GM18870 (cell line): ENCODE measurements around the gene FAM151A.

Experiments used
- ATAC-seq: cut with Tn5 transposase; IDR thresholded peaks from one replicate; pipeline ENCODE4 v1.9.1; 2021; ENCODE audit warnings: moderate library complexity; ENCODE audit not compliant: unreplicated experiment

The FAM151A gene

DNA sequence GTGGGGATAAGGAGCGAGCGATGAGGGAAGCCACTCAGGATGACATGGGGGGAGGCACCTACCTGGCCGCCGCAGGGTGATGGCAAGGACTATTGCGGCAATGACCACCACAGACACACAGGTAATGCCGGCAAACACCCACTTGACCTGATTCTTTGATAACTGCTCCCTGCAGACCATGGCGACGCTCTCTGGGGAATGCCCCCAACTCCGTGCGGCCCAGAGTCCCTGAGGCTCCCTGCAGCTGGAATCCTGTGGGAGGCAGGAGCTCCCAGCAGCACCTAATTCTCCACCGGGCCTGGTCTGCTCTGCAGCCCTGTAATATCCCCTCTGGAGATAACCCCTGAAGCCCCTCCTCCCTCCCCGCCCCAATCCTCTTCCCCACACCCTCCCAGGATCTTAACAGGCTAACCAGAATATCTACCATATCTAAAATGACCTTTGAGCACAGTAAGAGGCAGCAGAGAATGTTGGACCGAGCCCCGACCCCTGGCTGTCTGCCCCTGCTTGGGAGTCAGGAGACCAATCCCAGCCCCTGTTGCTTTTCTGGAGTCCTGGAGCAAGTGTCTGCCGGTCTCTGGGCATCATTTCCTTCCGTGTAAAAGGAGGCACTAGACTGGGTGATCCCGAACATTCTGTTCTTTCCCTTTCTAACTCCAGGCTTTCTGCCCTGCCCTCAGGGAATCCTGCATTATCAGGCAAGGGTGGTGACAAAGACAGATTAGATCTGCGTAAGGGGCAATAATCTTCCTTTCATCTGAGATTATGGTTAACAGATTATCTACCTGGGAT lies at the start of gene FAM151A:
Gene FAM151A, minus strand, starts transcription at position 310 of the 792 bp plus-strand sequence. Its CDS starts 130 bp downstream, at position 180.
- no peak for ATAC-seq

- no peak for ATAC-seq
Observed at GRCh38 chr1:54671985-54672608, 48.8 kb upstream of the FAM151A start.

DNA sequence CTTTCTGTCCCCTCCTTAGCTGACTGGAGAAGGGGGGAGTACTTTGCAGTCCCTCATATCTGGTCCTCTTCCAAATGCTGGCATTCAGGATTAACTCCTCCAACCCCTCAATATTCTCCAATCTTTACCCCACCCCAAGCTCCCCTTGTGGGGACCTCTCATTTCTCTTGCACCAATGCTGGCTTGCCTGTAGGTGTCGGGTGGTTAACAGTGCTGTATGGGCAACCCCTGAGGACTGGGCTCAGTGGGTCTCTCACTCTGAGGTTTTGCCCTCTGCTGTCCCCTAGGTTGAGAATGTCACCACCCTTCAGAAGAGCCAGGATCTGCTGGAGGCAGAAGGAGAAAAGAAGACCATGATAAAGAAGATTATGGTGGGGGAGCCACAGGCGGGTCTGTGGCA lies 45.2 kb upstream of the FAM151A start:
- ATAC-seq: no peak

- ATAC-seq: no peak
Observed at GRCh38 chr1:54667797-54668196, 44.5 kb upstream of the FAM151A start.

DNA sequence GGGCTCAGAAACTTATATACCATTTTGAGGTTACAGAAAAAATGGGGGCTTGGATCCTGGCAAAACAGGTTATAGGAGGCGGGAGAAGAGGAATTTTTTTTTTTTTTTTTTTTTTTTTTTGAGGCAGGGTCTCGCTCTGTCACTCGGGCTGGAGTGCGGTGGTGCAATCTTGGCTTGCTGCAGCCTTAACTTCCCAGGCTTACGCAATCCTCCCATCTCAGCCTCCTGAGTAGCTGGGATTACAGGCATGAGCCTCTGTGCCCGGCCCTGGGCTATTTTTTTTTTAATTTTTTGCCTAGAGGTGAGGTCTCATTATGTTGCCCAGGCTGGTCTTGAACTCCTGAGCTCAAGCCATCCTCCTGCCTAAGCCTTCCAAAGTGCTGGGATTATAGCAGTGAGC lies 43.0 kb upstream of the FAM151A start:
- ATAC-seq: no peak

GRCh38 chr1:54665852-54666251 lies 42.5 kb upstream of the FAM151A start:
- ATAC-seq: no peak

GRCh38 chr1:54664364-54664763 lies 41.0 kb upstream of the FAM151A start:
- ATAC-seq: no peak

GRCh38 chr1:54663725-54664124 lies 40.4 kb upstream of the FAM151A start:
- ATAC-seq: no peak

DNA sequence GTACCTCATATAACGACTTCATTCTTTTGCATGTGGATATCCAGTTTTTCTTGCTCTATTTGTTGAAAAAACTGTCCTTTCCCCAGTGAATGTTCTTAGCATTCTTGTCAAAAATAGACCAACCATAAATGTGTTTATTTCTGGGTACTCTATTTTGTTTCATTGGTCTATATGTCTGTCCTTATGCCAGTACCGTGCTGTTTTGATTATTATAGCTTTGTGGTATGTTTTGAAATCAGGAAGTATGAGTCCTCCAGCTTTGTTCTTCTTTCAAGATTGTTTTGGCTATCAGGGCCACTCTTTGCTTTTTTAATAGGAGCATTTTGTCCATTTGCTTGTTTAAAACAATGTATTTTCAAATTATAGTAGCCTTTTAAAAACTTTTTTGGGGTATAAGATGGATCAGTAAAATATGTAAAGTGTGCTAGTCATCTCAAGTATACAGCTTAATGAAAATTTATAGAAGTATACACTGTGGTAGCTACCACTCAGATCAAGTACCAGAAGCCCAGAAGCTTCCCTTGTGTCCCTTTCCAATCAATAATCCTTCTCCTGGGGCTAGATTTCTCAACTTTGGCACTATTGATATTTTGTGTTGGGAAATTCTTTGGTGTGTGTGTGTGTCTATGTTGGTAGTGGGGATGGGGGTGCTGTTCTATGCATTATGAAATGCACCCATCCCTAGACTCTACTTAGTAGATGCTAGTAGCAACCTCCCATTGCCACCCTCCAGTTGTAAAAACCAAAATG lies 35.0 kb upstream of the FAM151A start:
- no peak for ATAC-seq

DNA sequence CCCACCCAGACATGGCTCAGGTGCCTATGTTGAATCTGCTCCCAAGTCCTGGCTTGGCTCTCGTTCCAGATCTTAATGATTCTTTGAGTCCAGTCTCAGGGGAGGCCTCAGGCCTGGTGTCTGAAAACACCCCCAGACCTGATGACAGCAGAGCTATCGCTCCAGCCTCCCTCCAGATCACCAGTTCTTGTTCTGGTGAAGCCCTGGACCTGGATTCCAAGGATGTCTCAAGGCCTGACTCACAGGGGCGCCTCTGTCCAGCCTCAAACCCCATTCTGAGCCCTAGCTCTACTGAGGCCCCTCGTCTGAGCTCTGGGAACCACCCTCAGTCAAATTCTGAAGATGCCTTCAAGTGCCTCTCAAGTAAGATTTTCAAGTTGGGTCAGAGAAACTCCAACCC lies 29.7 kb upstream of the FAM151A start:
- no peak for ATAC-seq

- ATAC-seq: no peak
Observed at GRCh38 chr1:54652168-54652567, 28.8 kb upstream of the FAM151A start.

DNA sequence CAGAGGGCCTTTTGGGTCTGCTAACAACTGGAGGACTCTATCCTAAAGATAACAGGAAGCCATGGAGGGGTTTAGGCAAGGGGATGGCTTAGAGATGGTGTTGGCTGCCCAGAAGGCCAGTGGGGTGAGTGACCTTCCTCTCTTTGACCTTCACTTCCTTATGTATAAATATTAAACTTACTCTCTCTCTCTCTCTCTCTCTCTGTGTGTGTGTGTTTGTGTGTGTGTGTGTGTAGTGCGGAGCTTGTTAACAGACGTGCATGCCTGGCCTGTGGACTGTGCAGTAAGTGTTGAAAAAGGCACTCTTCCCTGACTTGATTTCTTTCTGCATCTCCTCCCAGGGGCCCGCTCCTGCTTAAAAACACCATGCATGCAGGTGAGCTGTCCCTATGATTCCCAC lies 28.3 kb upstream of the FAM151A start:
- no peak for ATAC-seq

DNA sequence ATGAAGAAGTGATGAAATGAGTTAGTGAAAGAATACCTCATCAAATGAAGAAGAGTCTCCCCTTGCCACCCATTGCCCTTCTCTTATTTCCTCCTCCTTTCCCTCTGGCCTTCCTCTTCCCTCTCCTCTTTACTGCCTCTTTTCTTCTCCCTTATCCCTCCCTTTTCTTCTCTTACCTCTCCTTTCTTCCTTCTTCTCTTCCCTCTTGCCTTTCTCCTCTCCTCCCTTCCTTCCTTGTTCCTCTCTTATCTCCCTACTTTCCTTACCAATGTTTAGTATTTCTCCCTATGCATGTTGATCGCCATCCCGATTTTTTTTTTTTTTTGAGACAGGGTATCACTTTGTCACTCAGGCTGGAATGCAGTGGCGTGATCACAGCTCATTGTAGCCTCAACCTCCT lies 27.1 kb upstream of the FAM151A start:
- no peak for ATAC-seq

DNA sequence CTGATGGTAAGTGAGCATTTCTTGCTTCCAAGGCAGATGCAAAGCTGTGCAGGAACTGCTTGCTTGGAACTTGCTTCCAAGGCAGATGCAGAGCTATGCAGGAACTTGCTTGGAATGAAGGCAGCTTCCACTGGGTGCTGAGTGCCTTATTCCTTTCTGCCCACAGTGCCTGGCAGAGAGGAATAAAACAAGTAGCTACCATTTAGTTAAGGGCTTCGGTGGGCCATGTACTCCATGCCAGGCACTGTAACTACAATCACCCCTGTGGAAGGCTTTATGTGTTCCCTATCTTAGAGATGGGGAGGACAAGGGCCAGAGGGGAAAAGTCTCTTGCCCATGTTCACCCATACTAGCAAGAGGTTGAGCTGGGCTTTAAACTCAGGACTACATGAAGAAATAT lies 26.6 kb upstream of the FAM151A start:
- no peak for ATAC-seq

DNA sequence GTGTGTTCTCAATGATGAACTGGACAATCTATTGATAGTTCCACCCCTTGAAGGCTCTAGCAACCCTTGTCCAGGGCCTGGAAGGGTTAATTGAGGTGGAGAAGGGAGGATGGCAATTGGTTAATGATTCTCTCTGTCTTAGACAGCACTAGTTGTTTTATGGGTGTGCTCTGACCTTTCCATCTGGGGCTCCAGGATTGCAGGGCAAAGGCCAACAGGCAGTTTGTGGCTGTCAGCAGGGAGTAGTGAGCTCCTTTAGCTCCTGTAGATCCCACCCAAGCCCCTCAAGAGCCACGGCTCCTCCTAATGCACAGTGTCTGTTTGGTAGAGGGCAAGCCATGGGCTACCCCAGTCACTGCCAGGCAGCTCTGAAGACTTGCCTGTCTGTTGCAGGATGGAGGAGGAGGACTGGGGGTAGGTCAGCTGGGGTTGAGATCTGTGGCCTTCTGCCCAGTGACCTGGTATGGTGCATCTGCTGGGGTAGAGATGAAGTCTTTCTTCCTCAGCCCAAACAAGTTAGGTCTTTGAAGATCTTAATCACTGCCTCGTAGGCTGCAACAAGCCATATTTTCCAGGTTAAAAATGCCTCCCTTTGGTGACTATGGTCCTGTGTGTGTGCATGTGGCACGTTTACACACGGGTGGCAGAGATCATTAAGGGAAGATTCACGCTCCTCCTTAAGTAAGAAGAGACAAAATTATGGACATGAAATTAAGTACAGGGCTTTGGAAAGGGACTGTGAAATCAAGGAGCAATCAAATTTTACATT lies 26.0 kb upstream of the FAM151A start:
- ATAC-seq: no peak

DNA sequence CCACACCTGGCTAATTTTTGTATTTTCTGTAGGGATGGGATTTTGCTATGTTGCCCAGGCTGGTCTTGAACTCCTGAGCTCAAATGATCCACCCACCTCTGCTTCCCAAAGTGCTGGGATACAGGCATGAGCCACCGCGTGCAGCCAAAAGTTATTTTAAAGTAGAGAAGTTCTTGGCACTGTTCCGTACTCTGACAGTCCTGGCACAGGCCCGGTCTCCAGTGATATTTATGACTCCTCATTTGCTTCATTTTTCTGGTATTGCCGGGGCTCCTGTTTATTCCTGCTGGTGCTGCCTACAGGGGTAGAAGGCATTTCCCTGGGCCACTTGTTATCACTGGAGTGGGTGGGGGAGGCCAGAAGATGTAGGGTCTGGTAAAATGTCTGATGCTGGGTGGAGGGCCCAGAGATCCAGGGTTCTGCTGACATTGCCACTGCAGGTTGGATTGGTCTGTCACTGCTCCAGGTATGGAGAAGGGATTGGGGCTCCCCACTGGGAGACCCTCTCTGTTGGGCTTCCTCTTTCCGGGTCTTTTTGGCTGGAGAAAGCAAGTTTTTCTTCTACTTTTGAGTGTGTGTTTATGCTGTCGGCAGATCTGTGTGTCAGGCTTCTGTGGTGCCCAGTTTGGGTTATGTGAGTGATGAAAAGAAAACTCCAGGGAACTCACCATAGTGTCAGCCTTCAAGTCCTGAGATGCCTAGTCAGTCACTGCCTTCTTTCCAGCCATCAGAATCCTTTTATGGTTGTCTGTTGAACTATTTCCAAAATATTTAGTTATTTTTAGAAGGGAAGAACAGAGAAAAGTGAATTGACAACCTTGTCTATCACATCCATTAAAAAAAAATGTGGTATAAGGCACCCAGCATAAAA lies 22.7 kb upstream of the FAM151A start:
- ATAC-seq: no peak

DNA sequence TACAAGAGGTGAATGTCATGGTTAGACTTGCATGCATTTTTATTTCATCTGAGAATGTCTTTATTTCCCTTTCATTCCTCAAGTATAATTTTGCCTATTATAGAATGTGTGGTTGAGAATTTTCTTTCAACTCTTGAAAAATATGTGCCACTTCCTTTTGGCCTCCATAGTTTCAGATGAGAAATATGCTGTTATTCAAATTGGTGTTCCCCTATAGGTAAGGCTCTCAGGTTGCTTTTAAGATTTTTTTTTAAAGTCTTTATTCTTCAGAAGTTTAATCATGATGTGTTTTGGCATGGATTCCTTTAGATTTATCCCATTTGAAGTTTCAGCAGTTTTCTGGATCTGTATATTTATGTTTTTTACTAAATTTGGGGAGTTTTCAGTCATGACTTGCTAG lies 20.4 kb upstream of the FAM151A start:
- ATAC-seq: no peak

GRCh38 chr1:54640863-54641836 lies 17.8 kb upstream of the FAM151A start, which contains the start of gene MROH7:
TSS of gene MROH7 (plus strand) at chr1:54641786. CDS start at chr1:54652927, 11,141 bp downstream.
- ATAC-seq: no peak

DNA sequence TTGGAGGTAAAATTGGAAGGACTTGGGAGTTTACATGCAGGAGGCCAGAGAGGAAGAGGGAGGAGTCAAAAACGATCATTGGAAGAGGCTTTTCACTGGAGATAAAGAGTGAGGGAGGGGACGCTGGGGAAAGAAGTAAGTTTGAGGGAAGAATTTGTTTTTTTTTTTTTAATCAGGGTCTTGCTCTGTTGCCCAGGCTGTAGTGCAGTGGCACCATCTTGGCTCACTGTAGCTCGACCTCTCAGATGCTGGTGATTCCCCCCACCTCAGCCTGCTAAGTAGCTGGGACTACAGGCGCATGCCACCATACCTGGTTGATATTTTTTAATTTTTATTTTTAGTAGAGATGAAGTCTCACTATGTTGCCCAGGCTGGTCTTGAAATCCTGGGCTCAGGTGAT lies 17.0 kb upstream of the FAM151A start:
- ATAC-seq: no peak
